ENCODE results near the gene NUP54. TPM values are rescaled to one million over a fixed set of nuclear protein-coding genes. Genes with fewer than 3 reads are reported as not detected.

NUP54 gene
- total RNA-seq, 2 donors from 2014 or later = 78.6 to 88.5 TPM

GRCh38 chr4:76141241-76141640 lies 7.0 kb downstream of the NUP54 start:
- Mint-ChIP-seq H3K36me3 (ENCODE audit: low read depth) (peaks cover 65% of the 10 kb centered on the region), H3K4me3 (no peak overlapping the region), H3K27ac (no peak overlapping the region), H3K9me3 (no peaks in the 10 kb centered on the region), H3K27me3 (ENCODE audit: insufficient read depth) (no peaks in the 10 kb centered on the region), H3K4me1 (peaks cover 5% of the 10 kb centered on the region)
- H3K9me3 ChIP-seq (ENCODE audit: control insufficient read depth, low read length) = no peaks in the 10 kb centered on the region
- peaks cover 77% of the 10 kb centered on the region for H3K36me3 ChIP-seq (ENCODE audit: control insufficient read depth, insufficient read depth, low read length)
- no peaks in the 10 kb centered on the region for H3K4me1 ChIP-seq (ENCODE audit: control insufficient read depth, insufficient read depth, low read length)
- WGBS, 2 experiments (ENCODE audit: insufficient coverage in 1 of 2, insufficient read length in 1 of 2) = 95 to 96% methylated on average over 3 of the region's 3 CpGs
- H3K27me3 ChIP-seq (ENCODE audit: control insufficient read depth, insufficient read depth, low read length, poor library complexity, severe bottlenecking) = no peaks in the 10 kb centered on the region
- no peak for DNase-seq
- TF ChIP-seq CTCF (conservative IDR thresholded peaks at IDR 0.05) = no peak
- no peak overlapping the region for H3K4me3 ChIP-seq (ENCODE audit: low read length)
- no peak overlapping the region for H3K9ac ChIP-seq (ENCODE audit: extremely low read depth, low read length, poor library complexity, severe bottlenecking)
- no peak overlapping the region for H3K27ac ChIP-seq (ENCODE audit: low read depth, low read length)

GRCh38 chr4:76127754-76128153 lies 20.4 kb downstream of the NUP54 start:
- H3K36me3 Mint-ChIP-seq (ENCODE audit: low read depth) = peaks cover 79% of the 10 kb centered on the region
- H3K4me1 ChIP-seq (ENCODE audit: control insufficient read depth, insufficient read depth, low read length) = no peaks in the 10 kb centered on the region
- H3K4me3 ChIP-seq (ENCODE audit: low read length) = no peak overlapping the region
- peaks cover 2% of the 10 kb centered on the region for H3K9me3 Mint-ChIP-seq
- H3K9ac ChIP-seq (ENCODE audit: extremely low read depth, low read length, poor library complexity, severe bottlenecking) = no peak overlapping the region
- H3K27me3 Mint-ChIP-seq (ENCODE audit: insufficient read depth) = no peaks in the 10 kb centered on the region
- 98 to 100% methylated on average over 1 to 3 of the region's 3 CpGs for WGBS, 2 experiments (ENCODE audit: insufficient coverage in 1 of 2, insufficient read length in 1 of 2)
- no peak overlapping the region for H3K4me3 Mint-ChIP-seq
- H3K4me1 Mint-ChIP-seq = no peaks in the 10 kb centered on the region
- no peak for DNase-seq
- H3K36me3 ChIP-seq (ENCODE audit: control insufficient read depth, insufficient read depth, low read length) = peaks cover 79% of the 10 kb centered on the region
- H3K9me3 ChIP-seq (ENCODE audit: control insufficient read depth, low read length) = peaks cover 17% of the 10 kb centered on the region
- no peaks in the 10 kb centered on the region for H3K27me3 ChIP-seq (ENCODE audit: control insufficient read depth, insufficient read depth, low read length, poor library complexity, severe bottlenecking)
- H3K27ac Mint-ChIP-seq = no peak overlapping the region
- TF ChIP-seq CTCF (conservative IDR thresholded peaks at IDR 0.05) = no peak
- H3K27ac ChIP-seq (ENCODE audit: low read depth, low read length) = no peak overlapping the region

GRCh38 chr4:76125816-76126215 lies 22.4 kb downstream of the NUP54 start:
- TF ChIP-seq CTCF (conservative IDR thresholded peaks at IDR 0.05) = no peak
- Mint-ChIP-seq H3K4me3 (no peak overlapping the region), H3K4me1 (no peaks in the 10 kb centered on the region), H3K36me3 (ENCODE audit: low read depth) (peaks cover 82% of the 10 kb centered on the region), H3K9me3 (peaks cover 2% of the 10 kb centered on the region), H3K27ac (no peak overlapping the region), H3K27me3 (ENCODE audit: insufficient read depth) (no peaks in the 10 kb centered on the region)
- no peaks in the 10 kb centered on the region for H3K4me1 ChIP-seq (ENCODE audit: control insufficient read depth, insufficient read depth, low read length)
- H3K27me3 ChIP-seq (ENCODE audit: control insufficient read depth, insufficient read depth, low read length, poor library complexity, severe bottlenecking) = no peaks in the 10 kb centered on the region
- DNase-seq = no peak
- H3K27ac ChIP-seq (ENCODE audit: low read depth, low read length) = no peak overlapping the region
- H3K4me3 ChIP-seq (ENCODE audit: low read length) = no peak overlapping the region
- no peak overlapping the region for H3K9ac ChIP-seq (ENCODE audit: extremely low read depth, low read length, poor library complexity, severe bottlenecking)
- peaks cover 23% of the 10 kb centered on the region for H3K9me3 ChIP-seq (ENCODE audit: control insufficient read depth, low read length)
- H3K36me3 ChIP-seq (ENCODE audit: control insufficient read depth, insufficient read depth, low read length) = peaks cover 86% of the 10 kb centered on the region
